Colonic mucosa (tissue), 4 donors: ENCODE results near the gene SLC17A7. TPM values are rescaled to one million over a fixed set of nuclear protein-coding genes. Genes with fewer than 3 reads are reported as not detected.

Experiments
- DNase-seq: peaks from one replicate; pipeline ENCODE4 v3.0.0-alpha.2; 2020
- H3K27ac ChIP-seq: fragments of 200-600 bp; one replicate; pipeline ENCODE4 v1.8.0; 2021
- H3K27me3 ChIP-seq: fragments of 200-600 bp; one replicate; pipeline ENCODE4 v1.8.0; 2021
- H3K36me3 ChIP-seq: fragments of 200-600 bp; one replicate; pipeline ENCODE4 v1.8.0; 2021
- H3K4me1 ChIP-seq: fragments of 200-600 bp; one replicate; pipeline ENCODE4 v1.8.0; 2021; ENCODE audit warnings: mild to moderate bottlenecking
- H3K4me3 ChIP-seq: fragments of 200-600 bp; one replicate; pipeline ENCODE4 v1.8.0; 2021
- H3K9ac ChIP-seq, 2 donors: one replicate each; pipeline ENCODE4 v1.7.0; 2013; ENCODE audit warnings: control low read depth in 2 of 2, low read depth in 2 of 2, low read length in 2 of 2
- H3K9me3 ChIP-seq: fragments of 200-600 bp; one replicate; pipeline ENCODE4 v1.8.0; 2021
- intact Hi-C: fragments of 100-400 bp; cut with DNase I; formaldehyde crosslinking; loops from one replicate; pipeline ENCODE4 v1.14.1; 2022
- total RNA-seq, 2 donors: library from RNA; stranded (reverse); fragmentation: NEBNext Ultra II Directional in 1 of 2; extraction: Animal tissue kit (Norgen Biotek cat#: 25700) in 1 of 2; gene quantifications; one replicate each; pipeline ENCODE4 v1.2.1, GENCODE V29; 2021
- TF ChIP-seq, protein P1 (sequence below): fragments of 200-600 bp; IDR thresholded peaks from one replicate; pipeline ENCODE4 v1.8.0; 2022; ENCODE audit warnings: antibody characterized with exemption, mild to moderate bottlenecking
- donor health status: healthy.
- donor health status: DM: no; HTN: no; CAD: no.
- donor health status: DM: no; HTN: no; CAD: no.

The SLC17A7 gene
- total RNA-seq, 2 donors from 2014 or later, result 0.21 to 0.25 TPM

DNA sequence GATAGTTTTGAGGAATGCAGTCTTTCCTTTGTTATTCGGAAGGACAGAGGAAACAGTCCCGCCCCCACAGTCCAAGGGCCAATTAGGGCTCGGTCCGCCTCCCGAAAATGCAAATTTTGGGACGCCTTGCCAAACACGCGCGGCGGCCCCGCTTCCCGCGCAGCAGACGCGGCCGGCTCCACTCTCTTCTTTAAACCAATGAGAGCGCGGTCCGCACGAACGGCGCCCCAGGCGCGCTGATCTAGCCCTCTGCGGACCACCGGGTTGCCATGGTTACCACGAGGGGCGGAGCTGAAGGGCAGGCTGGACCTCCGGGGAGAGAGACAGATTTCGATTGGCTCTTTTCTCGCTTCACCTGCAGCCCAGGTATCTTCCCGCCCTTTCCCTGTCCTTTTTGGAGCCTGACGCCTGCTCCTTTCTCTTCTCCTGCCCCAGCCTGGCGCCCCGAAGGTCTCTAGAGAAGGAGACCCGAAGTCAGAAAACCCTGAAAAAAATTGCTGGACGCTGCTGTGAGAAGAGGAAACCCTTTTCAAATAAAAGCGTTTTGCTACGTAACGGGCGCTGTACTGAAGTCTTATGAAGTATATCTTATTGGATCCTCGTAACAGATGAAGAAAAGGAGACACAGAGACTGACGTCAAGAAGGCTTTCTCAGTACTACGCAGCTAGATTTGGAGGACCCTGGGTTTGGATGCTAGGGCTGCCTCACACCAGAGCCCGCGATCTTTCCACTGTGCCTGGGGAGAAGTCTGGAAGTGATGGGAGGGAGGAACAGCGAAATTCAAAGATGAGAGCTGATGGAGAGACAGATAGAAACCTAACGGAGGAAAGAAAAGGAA lies 20.1 kb downstream of the SLC17A7 start:
- intact Hi-C loops, result no loop called here
- Histone ChIP-seq H3K36me3 (no peaks in the 10 kb centered on the region), H3K9ac (no peak overlapping the region), H3K4me1 (peaks cover 4% of the 10 kb centered on the region), H3K27me3 (peaks cover 76% of the 10 kb centered on the region), H3K27ac (no peak overlapping the region), H3K9me3 (no peaks in the 10 kb centered on the region), H3K4me3 (peak overlapping the region; percentile 28)
- TF ChIP-seq, protein P1, sequence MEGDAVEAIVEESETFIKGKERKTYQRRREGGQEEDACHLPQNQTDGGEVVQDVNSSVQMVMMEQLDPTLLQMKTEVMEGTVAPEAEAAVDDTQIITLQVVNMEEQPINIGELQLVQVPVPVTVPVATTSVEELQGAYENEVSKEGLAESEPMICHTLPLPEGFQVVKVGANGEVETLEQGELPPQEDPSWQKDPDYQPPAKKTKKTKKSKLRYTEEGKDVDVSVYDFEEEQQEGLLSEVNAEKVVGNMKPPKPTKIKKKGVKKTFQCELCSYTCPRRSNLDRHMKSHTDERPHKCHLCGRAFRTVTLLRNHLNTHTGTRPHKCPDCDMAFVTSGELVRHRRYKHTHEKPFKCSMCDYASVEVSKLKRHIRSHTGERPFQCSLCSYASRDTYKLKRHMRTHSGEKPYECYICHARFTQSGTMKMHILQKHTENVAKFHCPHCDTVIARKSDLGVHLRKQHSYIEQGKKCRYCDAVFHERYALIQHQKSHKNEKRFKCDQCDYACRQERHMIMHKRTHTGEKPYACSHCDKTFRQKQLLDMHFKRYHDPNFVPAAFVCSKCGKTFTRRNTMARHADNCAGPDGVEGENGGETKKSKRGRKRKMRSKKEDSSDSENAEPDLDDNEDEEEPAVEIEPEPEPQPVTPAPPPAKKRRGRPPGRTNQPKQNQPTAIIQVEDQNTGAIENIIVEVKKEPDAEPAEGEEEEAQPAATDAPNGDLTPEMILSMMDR, result no peak
- DNase-seq, result peak; percentile 56

DNA sequence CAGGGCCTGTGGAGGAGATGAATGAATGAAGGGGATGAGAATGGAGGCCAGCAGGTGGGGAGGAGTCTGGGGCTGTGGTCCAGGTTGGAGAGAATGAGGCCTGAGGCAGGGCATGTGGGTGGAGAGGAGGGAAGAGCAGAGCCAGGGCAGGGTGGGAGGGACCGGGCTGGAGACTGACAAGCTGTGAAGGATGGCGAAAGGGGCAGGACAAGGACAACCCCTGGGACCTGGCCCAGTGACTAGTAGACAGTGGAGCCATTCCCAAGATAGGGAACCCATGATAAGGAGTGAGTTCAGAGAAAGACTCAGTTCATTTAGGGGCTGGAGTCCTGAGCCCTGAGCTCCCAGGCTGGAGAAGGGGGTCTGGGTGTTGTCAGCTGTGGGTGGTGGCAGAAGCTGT lies 21.1 kb downstream of the SLC17A7 start:
- intact Hi-C loops, result no loop called here
- peaks cover 4% of the 10 kb centered on the region for H3K4me1 ChIP-seq

DNA sequence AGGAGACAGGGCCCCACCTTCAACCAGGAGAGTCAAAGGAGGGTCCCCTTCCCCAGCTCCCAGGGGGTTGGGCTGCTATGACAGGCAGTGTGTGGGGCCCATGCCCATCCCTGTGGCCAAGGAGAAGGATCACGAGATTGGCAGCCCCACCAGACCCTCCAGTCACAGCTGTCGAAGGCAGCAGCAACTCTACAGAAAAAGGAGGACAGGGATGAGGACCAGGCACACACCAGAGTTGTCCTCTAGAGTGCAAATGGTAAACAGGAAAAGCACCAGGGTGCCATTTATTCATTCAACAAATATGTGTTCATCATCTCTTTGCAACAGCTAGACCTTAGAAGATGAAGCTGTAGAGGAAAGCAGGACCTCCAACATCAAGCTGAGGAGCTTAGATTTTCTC lies 22.2 kb downstream of the SLC17A7 start:
- Histone ChIP-seq H3K27ac (no peak overlapping the region), H3K4me1 (peaks cover 4% of the 10 kb centered on the region), H3K36me3 (no peaks in the 10 kb centered on the region), H3K4me3 (no peak overlapping the region), H3K27me3 (peaks cover 58% of the 10 kb centered on the region), H3K9me3 (no peaks in the 10 kb centered on the region), H3K9ac (no peak overlapping the region)
- DNase-seq, result no peak
- intact Hi-C loops, result no loop called here
- TF ChIP-seq, protein P1, result no peak

More for the DNA sequence above, 21.1 kb downstream of the SLC17A7 start:
- TF ChIP-seq, protein P1, result no peak
- Histone ChIP-seq H3K9ac (no peak overlapping the region), H3K4me3 (no peak overlapping the region), H3K9me3 (no peaks in the 10 kb centered on the region), H3K27ac (no peak overlapping the region), H3K36me3 (no peaks in the 10 kb centered on the region), H3K27me3 (peaks cover 65% of the 10 kb centered on the region)
- no peak for DNase-seq

DNA sequence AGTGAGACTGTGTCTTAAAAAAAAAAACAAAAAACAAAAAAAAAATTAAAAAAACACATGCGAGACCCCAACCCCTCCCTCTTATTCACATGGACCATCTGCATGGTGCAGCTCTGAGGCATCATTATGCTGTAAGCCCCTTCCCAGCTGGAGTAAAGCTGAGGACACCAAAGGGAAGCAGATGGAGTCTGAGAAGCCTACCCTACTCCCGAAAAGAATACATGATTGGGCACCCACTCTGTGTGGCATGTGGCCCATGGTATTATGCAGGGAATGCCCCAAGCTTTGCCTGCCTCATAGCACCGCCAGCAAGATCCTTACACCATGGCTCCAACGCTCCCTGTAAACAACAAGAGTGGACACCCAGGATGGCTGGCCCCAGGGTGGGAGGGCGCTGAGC lies 22.8 kb downstream of the SLC17A7 start:
- Histone ChIP-seq H3K27me3 (peaks cover 52% of the 10 kb centered on the region), H3K4me1 (peaks cover 4% of the 10 kb centered on the region), H3K9me3 (no peaks in the 10 kb centered on the region), H3K36me3 (no peaks in the 10 kb centered on the region), H3K27ac (no peak overlapping the region), H3K4me3 (no peak overlapping the region), H3K9ac (no peak overlapping the region)
- TF ChIP-seq, protein P1, result no peak
- DNase-seq, result no peak
- intact Hi-C loops, result no loop called here

DNA sequence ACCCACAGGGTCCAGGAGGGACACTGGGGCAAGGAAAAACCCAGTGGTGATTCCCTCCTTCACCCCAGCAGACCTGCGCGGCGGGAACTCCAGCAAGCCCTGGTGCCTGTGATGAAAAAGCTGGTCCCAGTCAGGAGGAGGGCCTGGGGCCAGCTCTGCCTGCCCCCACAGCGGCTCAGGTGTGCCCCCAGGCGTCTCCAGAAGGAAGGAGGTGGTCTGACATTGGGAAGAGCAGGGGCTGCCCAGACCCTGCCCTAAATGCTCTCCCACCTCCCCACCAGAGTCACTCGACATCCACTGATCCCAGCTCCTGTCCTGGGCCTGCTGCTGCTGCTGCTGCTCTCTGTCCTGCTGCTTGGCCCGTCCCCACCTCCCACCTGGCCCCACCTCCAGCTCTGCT lies 24.2 kb downstream of the SLC17A7 start:
- H3K36me3 ChIP-seq, result no peaks in the 10 kb centered on the region
- no peaks in the 10 kb centered on the region for H3K4me1 ChIP-seq
- no peak overlapping the region for H3K9ac ChIP-seq
- H3K27ac ChIP-seq, result no peak overlapping the region
- no peak overlapping the region for H3K4me3 ChIP-seq
- intact Hi-C loops, result no loop called here
- no peak for DNase-seq
- TF ChIP-seq, protein P1, result no peak
- no peaks in the 10 kb centered on the region for H3K9me3 ChIP-seq
- H3K27me3 ChIP-seq, result peaks cover 37% of the 10 kb centered on the region
